CD4-positive, CD25-positive, alpha-beta regulatory T cell (primary cell): ENCODE results near the gene CA5A. TPM values are rescaled to one million over a fixed set of nuclear protein-coding genes. Genes with fewer than 3 reads are reported as not detected.

Experiments used
- ATAC-seq, 2 donors: fragments of 150-1000 bp; cut with Tn5 transposase; one replicate each; pipeline ENCODE4 v1.10.0; 2021; ENCODE audit warnings: low read depth in 2 of 2, moderate number of reproducible peaks in 2 of 2, moderate library complexity in 1 of 2
- DNase-seq, 3 donors: peaks; one replicate each; pipeline versions ENCODE4 v3.0.0 to v3.0.0-alpha.2; 2012 to 2022; ENCODE audit warnings: mixed read lengths in 1 of 3
- H3K27ac ChIP-seq: one replicate; pipeline ENCODE4 v1.7.0; 2013; ENCODE audit warnings: mild to moderate bottlenecking, low read length; ENCODE audit not compliant: insufficient read depth, poor library complexity, severe bottlenecking
- H3K27me3 ChIP-seq: one replicate; pipeline ENCODE4 v1.7.0; 2013; ENCODE audit warnings: low read length; ENCODE audit not compliant: control insufficient read depth, insufficient read depth
- H3K36me3 ChIP-seq: one replicate; pipeline ENCODE4 v1.7.0; 2013; ENCODE audit warnings: mild to moderate bottlenecking, low read length, moderate library complexity; ENCODE audit not compliant: control insufficient read depth, insufficient read depth
- H3K4me1 ChIP-seq: 2 replicates; pipeline ENCODE4 v1.7.0; 2013; ENCODE audit warnings: mild to moderate bottlenecking, low read length; ENCODE audit not compliant: insufficient read depth, control insufficient read depth, poor library complexity, severe bottlenecking
- H3K4me3 ChIP-seq: one replicate; pipeline ENCODE4 v1.7.0; 2013; ENCODE audit warnings: low read depth, mild to moderate bottlenecking, low read length, moderate library complexity
- H3K9me3 ChIP-seq, 2 experiments: 1 replicate in 1 of 2; 2 replicates in 1 of 2; pipeline ENCODE4 v1.7.0; 2013; ENCODE audit warnings: low read length in 2 of 2, mild to moderate bottlenecking in 1 of 2, moderate library complexity in 1 of 2; ENCODE audit not compliant: control insufficient read depth in 2 of 2
- H3K27ac Mint-ChIP-seq, 3 donors: one replicate each; pipeline ENCODE4 v1.8.0; 2020 to 2022; ENCODE audit warnings: mild to moderate bottlenecking in 3 of 3, mixed read lengths in 3 of 3, moderate library complexity in 2 of 3
- H3K27me3 Mint-ChIP-seq: one replicate; pipeline ENCODE4 v1.8.0; 2022; ENCODE audit warnings: mild to moderate bottlenecking, mixed read lengths
- H3K36me3 Mint-ChIP-seq: one replicate; pipeline ENCODE4 v1.8.0; 2020; ENCODE audit warnings: mixed read lengths
- H3K4me1 Mint-ChIP-seq, 4 donors: one replicate each; pipeline ENCODE4 v1.8.0; 2020 to 2022; ENCODE audit warnings: mixed read lengths in 4 of 4, mild to moderate bottlenecking in 1 of 4
- H3K4me3 Mint-ChIP-seq, 4 donors: one replicate each; pipeline ENCODE4 v1.8.0; 2020 to 2022; ENCODE audit warnings: mild to moderate bottlenecking in 4 of 4, mixed read lengths in 4 of 4, moderate library complexity in 3 of 4
- H3K9me3 Mint-ChIP-seq, 7 donors: one replicate each; pipeline ENCODE4 v1.8.0; 2020 to 2022; ENCODE audit warnings: mixed read lengths in 7 of 7, mild to moderate bottlenecking in 3 of 7, moderate library complexity in 2 of 7
- polyA plus RNA-seq, 4 donors: library from polyadenylated mRNA; unstranded; fragments of 300-500 nt; fragmentation: Illumina TruSeq; gene quantifications; one replicate each; pipeline ENCODE4 v1.2.3, GENCODE V29; 2021
- total RNA-seq: library from RNA; stranded (reverse); gene quantifications from one replicate; pipeline ENCODE4 v1.2.3, GENCODE V29; 2022

CA5A gene
- total and polyA plus RNA-seq, 5 donors from 2014 or later: not detected

DNA sequence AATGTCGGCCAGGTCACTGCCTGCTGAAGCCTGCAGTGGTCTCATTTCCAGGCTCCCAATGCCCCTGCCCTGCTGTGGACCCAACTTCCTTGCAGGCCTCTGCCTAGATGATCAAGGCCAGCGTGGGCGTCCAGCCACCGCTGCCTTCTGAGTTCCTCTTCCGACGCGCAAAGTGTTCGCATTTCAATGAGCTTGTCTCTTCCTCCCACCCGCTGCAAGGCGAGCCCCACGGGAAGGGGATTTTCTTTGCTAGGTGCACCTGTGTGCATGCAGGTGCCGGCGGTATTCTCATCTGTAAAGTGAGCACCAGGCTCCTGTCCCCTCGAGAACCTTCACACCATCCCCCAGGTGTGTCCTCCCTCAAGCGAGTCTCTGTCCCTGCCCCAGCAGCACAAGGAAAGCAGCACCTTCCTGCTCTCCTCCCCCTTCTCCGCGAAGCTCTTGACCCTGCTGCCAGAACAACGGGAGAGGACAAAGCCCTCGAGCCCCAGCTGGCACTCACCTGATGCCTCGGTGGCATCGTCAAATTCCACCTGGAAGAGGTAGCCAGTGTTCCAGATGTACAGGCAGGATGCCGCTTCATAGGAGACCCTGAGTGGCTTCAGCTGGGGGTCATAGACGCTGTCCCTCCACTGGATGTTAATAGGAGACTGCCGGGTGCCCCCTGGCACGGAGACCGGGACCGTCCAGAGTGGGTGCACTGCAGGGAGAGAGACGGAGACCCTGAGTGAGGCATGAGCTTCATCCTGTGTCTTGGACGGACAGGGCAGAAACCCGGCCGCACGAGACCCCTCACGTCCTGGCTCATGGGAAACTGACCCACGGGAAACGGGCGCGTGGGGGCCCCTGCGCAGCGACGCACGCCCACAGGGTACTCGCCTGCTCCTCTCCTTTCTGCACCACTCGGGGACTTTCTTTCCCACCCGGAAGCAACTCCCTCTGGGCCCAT lies 9.8 kb downstream of the CA5A start:
- H3K9me3 ChIP-seq: no peaks in the 10 kb centered on the region
- peak overlapping the region in 2 of 4 donors; percentile 3 to 23 for H3K4me3 Mint-ChIP-seq
- H3K9me3 Mint-ChIP-seq: no peaks in the 10 kb centered on the region
- no peaks in the 10 kb centered on the region for H3K36me3 ChIP-seq
- H3K27ac Mint-ChIP-seq: peak overlapping the region in 1 of 3 donors; percentile 85
- H3K36me3 Mint-ChIP-seq: no peaks in the 10 kb centered on the region
- peaks cover 4% of the 10 kb centered on the region for H3K27me3 Mint-ChIP-seq
- H3K4me3 ChIP-seq: no peak overlapping the region
- peaks cover 7% of the 10 kb centered on the region for H3K4me1 ChIP-seq
- DNase-seq (peak in 1 of 3 donors; percentile 19), ATAC-seq (peak in 1 of 2 donors; percentile 20)
- H3K27me3 ChIP-seq: no peaks in the 10 kb centered on the region
- no peak overlapping the region for H3K27ac ChIP-seq
- peaks cover 4 to 13% (median 5%) of the 10 kb centered on the region in 4 donors for H3K4me1 Mint-ChIP-seq

GRCh38 chr16:87924811-87925670 lies 11.3 kb downstream of the CA5A start:
- peaks cover 9% of the 10 kb centered on the region for H3K27me3 Mint-ChIP-seq
- no peak overlapping the region for H3K27ac Mint-ChIP-seq
- no peaks in the 10 kb centered on the region for H3K27me3 ChIP-seq
- H3K27ac ChIP-seq: no peak overlapping the region
- H3K4me1 ChIP-seq: peaks cover 7% of the 10 kb centered on the region
- no peak overlapping the region for H3K4me3 Mint-ChIP-seq
- H3K36me3 Mint-ChIP-seq: no peaks in the 10 kb centered on the region
- H3K9me3 Mint-ChIP-seq: no peaks in the 10 kb centered on the region
- H3K9me3 ChIP-seq: no peaks in the 10 kb centered on the region
- DNase-seq (no peak), ATAC-seq (no peak)
- H3K4me1 Mint-ChIP-seq: peaks cover 4 to 13% (median 5%) of the 10 kb centered on the region in 4 donors
- H3K4me3 ChIP-seq: no peak overlapping the region
- H3K36me3 ChIP-seq: no peaks in the 10 kb centered on the region

DNA sequence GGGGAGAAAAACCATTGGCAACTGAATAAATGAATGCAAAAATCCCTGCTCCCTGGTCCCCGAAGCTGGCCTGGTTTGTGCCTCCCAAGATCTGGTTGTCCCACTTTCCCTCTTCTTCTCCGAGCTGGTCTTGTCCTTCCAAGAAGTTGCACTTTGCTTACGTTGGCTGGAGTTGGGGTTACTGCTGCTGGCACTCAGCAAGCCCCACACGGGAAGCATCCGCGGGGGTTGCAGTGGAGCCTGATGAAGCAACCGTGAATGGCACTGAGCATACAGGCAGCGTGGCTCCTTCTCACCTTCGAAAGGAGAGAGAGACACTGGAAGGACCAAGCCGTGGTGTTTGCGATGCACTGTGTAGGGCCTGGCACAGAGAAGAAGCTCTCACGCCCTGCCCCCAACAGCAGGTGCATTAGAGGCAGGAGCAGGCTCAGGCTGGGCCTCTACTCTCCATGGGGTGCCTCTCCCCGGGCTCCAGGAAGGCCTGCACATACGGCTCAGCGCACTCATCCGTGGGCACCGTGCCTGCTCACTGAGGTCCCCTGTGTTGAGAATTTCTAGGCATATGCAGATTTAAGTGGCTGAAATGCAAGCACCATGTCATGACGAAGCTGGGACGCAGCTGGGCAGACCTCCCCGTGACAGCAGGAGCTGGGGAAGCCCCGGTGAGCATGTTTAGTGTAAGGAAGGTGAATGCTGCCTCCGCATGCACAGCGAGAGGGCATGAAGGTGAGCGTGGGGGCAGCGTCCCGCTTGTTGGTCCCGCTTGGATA lies 12.1 kb downstream of the CA5A start:
- peak in 1 of 2 donors; percentile 50 for ATAC-seq
- peaks cover 7% of the 10 kb centered on the region for H3K4me1 ChIP-seq
- H3K27me3 ChIP-seq: no peaks in the 10 kb centered on the region
- no peak for DNase-seq
- peaks cover 4 to 13% (median 5%) of the 10 kb centered on the region in 4 donors for H3K4me1 Mint-ChIP-seq
- H3K9me3 Mint-ChIP-seq: no peaks in the 10 kb centered on the region
- no peak overlapping the region for H3K4me3 Mint-ChIP-seq
- H3K36me3 Mint-ChIP-seq: no peaks in the 10 kb centered on the region
- peaks cover 9% of the 10 kb centered on the region for H3K27me3 Mint-ChIP-seq
- H3K36me3 ChIP-seq: no peaks in the 10 kb centered on the region
- H3K27ac ChIP-seq: no peak overlapping the region
- no peak overlapping the region for H3K4me3 ChIP-seq
- H3K9me3 ChIP-seq: no peaks in the 10 kb centered on the region
- no peak overlapping the region for H3K27ac Mint-ChIP-seq

GRCh38 chr16:87922250-87922871 lies 14.0 kb downstream of the CA5A start:
- Mint-ChIP-seq H3K9me3 (no peaks in the 10 kb centered on the region), H3K27me3 (peaks cover 13% of the 10 kb centered on the region), H3K4me3 (no peak overlapping the region), H3K27ac (no peak overlapping the region), H3K36me3 (no peaks in the 10 kb centered on the region), H3K4me1 (peaks cover 4 to 13% (median 5%) of the 10 kb centered on the region in 4 donors)
- ATAC-seq: no peak
- Histone ChIP-seq H3K4me1 (peaks cover 7% of the 10 kb centered on the region), H3K27ac (no peak overlapping the region), H3K9me3 (no peaks in the 10 kb centered on the region), H3K27me3 (no peaks in the 10 kb centered on the region), H3K36me3 (no peaks in the 10 kb centered on the region), H3K4me3 (no peak overlapping the region)
- DNase-seq: no peak

- Histone ChIP-seq H3K4me1 (peaks cover 1% of the 10 kb centered on the region), H3K27ac (no peak overlapping the region), H3K4me3 (no peak overlapping the region), H3K27me3 (no peaks in the 10 kb centered on the region), H3K9me3 (no peaks in the 10 kb centered on the region), H3K36me3 (no peaks in the 10 kb centered on the region)
- no peak overlapping the region for H3K4me3 Mint-ChIP-seq
- H3K36me3 Mint-ChIP-seq: no peaks in the 10 kb centered on the region
- no peak overlapping the region for H3K27ac Mint-ChIP-seq
- peaks cover under 1 to 9% (median 2%) of the 10 kb centered on the region in 4 donors for H3K4me1 Mint-ChIP-seq
- H3K27me3 Mint-ChIP-seq: peaks cover 10% of the 10 kb centered on the region
- DNase-seq: no peak
- no peaks in the 10 kb centered on the region for H3K9me3 Mint-ChIP-seq
- no peak for ATAC-seq
Measured at GRCh38 chr16:87921236-87921773, 15.0 kb downstream of the CA5A start.

DNA sequence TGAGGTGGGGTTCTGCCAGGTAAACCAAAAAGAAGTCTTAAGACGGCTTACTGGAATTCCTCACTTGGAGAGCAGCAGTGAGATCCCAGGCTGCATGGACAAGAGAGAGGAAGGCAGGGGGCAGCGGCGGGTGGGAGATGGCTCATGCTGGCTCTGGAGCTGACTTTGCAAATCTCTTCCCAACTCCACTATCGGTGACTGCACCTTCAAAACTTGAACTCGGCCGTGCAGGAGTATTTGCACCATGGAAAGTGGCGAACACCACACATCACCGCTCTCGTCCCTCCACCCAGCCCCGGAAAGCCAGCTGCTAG lies 16.7 kb downstream of the CA5A start:
- ATAC-seq: no peak
- Histone ChIP-seq H3K27ac (no peak overlapping the region), H3K27me3 (no peaks in the 10 kb centered on the region), H3K4me3 (no peak overlapping the region), H3K9me3 (no peaks in the 10 kb centered on the region), H3K36me3 (no peaks in the 10 kb centered on the region), H3K4me1 (no peaks in the 10 kb centered on the region)
- no peak for DNase-seq
- Mint-ChIP-seq H3K27me3 (peaks cover 9% of the 10 kb centered on the region), H3K36me3 (no peaks in the 10 kb centered on the region), H3K9me3 (no peaks in the 10 kb centered on the region), H3K4me1 (peaks cover 0 to 3% (median 0%) of the 10 kb centered on the region in 4 donors), H3K27ac (no peak overlapping the region), H3K4me3 (no peak overlapping the region)
